WTC11 (cell line): ENCODE results near the gene PDLIM7.

Experiments used
- ATF3 ChIP-seq: sonication (generic); formaldehyde crosslinking; conservative IDR thresholded peaks from 2 replicates; pipeline ENCODE4 v1.8.1; 2022; ENCODE audit warnings: mild to moderate bottlenecking, missing genetic modification reagents
- CTCF ChIP-seq: fragments of 200-600 bp; IDR thresholded peaks from 2 replicates; pipeline ENCODE4 v1.8.0; 2022; ENCODE audit warnings: antibody characterized with exemption
- ESRRA ChIP-seq: sonication (generic); formaldehyde crosslinking; IDR thresholded peaks from 2 replicates; pipeline ENCODE4 v1.8.1; 2022; ENCODE audit warnings: mild to moderate bottlenecking, missing genetic modification reagents, borderline replicate concordance
- IRF1 ChIP-seq: sonication (generic); formaldehyde crosslinking; IDR thresholded peaks from 2 replicates; pipeline ENCODE4 v1.8.0; 2023; ENCODE audit warnings: missing genetic modification reagents
- JUN ChIP-seq: sonication (generic); formaldehyde crosslinking; IDR thresholded peaks from 2 replicates; pipeline ENCODE4 v1.8.0; 2023; ENCODE audit warnings: mild to moderate bottlenecking, missing genetic modification reagents
- TCF7 ChIP-seq: sonication (generic); formaldehyde crosslinking; IDR thresholded peaks from 2 replicates; pipeline ENCODE4 v1.8.0; 2022; ENCODE audit warnings: mild to moderate bottlenecking, low read depth, missing genetic modification reagents, moderate library complexity
- TEAD4 ChIP-seq: sonication (generic); formaldehyde crosslinking; IDR thresholded peaks from 2 replicates; pipeline ENCODE4 v1.8.0; 2022; ENCODE audit warnings: mild to moderate bottlenecking, missing genetic modification reagents
- ZBTB43 ChIP-seq: sonication (generic); formaldehyde crosslinking; IDR thresholded peaks from 2 replicates; pipeline ENCODE4 v1.8.1; 2023; ENCODE audit warnings: mild to moderate bottlenecking, missing genetic modification reagents
- TF ChIP-seq, protein P1 (sequence below): sonication (generic); formaldehyde crosslinking; IDR thresholded peaks from 2 replicates; pipeline ENCODE4 v1.8.0; 2022; ENCODE audit warnings: mild to moderate bottlenecking, missing genetic modification reagents

- TF ChIP-seq CTCF = no peak
- TF ChIP-seq ESRRA (CRISPR knock-in tag) = no peak
- no peak for TF ChIP-seq TEAD4
- TF ChIP-seq TCF7 (CRISPR knock-in tag) = no peak
- TF ChIP-seq JUN (CRISPR knock-in tag) = no peak
- TF ChIP-seq ATF3 (CRISPR knock-in tag) = no peak
- TF ChIP-seq, protein P1, sequence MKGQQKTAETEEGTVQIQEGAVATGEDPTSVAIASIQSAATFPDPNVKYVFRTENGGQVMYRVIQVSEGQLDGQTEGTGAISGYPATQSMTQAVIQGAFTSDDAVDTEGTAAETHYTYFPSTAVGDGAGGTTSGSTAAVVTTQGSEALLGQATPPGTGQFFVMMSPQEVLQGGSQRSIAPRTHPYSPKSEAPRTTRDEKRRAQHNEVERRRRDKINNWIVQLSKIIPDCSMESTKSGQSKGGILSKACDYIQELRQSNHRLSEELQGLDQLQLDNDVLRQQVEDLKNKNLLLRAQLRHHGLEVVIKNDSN (CRISPR knock-in tag) = no peak
- TF ChIP-seq IRF1 (CRISPR knock-in tag) = no peak
- no peak for TF ChIP-seq ZBTB43
These were observed 41.5 kb upstream of the PDLIM7 start for GRCh38 chr5:177538876-177539275.
